Ovary (tissue), 3 donors: ENCODE data around the gene CELF4.

Experiments
- EP300 ChIP-seq: sonication (generic); formaldehyde crosslinking; IDR thresholded peaks from one replicate; pipeline ENCODE4 v1.6.1; 2017; ENCODE audit warnings: antibody characterized with exemption
- POLR2A ChIP-seq: fragments of 450-650 bp; IDR thresholded peaks from one replicate; pipeline ENCODE4 v1.6.1; 2017; ENCODE audit warnings: antibody characterized with exemption, mild to moderate bottlenecking, moderate library complexity
- TF ChIP-seq, protein P1 (sequence below), 3 donors: fragments of 450-650 bp in 2 of 3; fragments of 200-600 bp in 1 of 3; IDR thresholded peaks; one replicate each; pipeline versions ENCODE4 v1.5.1 to v1.8.0; 2016 to 2022; ENCODE audit warnings: antibody characterized with exemption in 3 of 3, mild to moderate bottlenecking in 1 of 3
- donor health status: DM: no; HTN: no; CAD: no.

DNA sequence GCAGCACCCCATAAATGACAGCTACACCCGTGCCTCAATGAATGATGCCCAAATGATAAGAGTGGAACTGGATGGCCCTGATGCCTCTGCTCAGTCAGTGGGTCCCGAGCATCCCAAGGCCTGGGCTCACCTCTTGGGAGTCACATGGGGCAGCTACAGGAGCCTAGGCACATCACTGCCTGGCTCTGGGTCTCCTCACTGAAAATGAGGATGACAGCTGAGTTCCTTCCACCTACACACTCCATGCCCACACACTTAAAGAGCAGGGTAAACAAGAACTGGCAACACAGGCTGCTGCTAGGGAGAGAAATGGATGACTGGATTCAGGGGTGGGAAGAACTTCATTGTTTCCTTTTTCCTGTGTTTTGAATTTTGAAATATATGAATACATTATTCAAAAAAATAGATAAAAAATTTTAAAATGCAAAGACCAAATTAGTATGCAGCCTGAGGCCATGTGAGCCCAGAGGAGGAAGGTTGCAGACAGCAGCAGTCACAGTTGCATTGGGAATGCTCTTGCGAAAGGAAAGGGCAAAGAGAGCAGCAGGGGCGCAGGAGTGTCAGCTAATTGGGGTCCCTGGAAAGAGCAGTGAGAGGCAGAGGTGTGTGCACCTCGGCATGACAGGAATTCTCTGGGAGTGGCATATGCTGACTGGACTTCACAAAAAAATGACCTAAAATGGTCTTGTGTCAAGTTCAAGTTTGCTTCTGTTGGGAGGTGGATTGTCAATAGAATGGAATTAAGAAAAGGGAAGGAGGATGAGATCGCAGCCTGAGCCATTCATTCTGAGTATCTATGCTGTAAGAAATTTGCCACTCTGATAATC, 327.1 kb downstream of the CELF4 start:
- no peak for TF ChIP-seq EP300
- no peak for TF ChIP-seq POLR2A
- TF ChIP-seq, protein P1, sequence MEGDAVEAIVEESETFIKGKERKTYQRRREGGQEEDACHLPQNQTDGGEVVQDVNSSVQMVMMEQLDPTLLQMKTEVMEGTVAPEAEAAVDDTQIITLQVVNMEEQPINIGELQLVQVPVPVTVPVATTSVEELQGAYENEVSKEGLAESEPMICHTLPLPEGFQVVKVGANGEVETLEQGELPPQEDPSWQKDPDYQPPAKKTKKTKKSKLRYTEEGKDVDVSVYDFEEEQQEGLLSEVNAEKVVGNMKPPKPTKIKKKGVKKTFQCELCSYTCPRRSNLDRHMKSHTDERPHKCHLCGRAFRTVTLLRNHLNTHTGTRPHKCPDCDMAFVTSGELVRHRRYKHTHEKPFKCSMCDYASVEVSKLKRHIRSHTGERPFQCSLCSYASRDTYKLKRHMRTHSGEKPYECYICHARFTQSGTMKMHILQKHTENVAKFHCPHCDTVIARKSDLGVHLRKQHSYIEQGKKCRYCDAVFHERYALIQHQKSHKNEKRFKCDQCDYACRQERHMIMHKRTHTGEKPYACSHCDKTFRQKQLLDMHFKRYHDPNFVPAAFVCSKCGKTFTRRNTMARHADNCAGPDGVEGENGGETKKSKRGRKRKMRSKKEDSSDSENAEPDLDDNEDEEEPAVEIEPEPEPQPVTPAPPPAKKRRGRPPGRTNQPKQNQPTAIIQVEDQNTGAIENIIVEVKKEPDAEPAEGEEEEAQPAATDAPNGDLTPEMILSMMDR (IDR thresholded peaks at IDR 0.05) = no peak
